HG02938 (cell line): ENCODE data around the gene VAT1L.

Experiments
- ATAC-seq: cut with Tn5 transposase; IDR thresholded peaks from one replicate; pipeline ENCODE4 v1.9.1; 2021; ENCODE audit warnings: mild to moderate bottlenecking, moderate library complexity; ENCODE audit not compliant: unreplicated experiment

VAT1L gene

DNA sequence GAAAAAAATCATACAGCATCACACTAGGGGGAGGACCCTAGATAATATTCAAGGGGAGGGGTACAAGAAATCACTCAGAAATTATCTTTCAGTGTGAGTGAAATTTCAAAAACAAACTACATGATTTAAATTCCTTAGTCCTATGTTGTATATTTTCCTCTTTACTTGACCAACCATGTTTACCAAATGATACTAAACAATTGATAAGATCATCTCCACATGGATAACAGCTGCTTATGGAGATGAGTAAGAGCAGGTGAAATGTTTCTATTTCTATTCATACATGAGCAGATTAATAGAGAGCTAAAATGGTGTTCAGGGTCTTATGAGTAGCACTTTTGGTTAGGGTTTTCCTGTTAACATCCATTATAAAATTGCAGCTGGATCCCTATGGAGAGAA, 7.3 kb upstream of the VAT1L start:
- no peak for ATAC-seq

GRCh38 chr16:77782694-77783093, 5.7 kb upstream of the VAT1L start:
- ATAC-seq = no peak

- no peak for ATAC-seq
Measured at GRCh38 chr16:77784441-77785372, 3.7 kb upstream of the VAT1L start.

- ATAC-seq = no peak
Measured at GRCh38 chr16:77785373-77785764, 3.0 kb upstream of the VAT1L start.

- no peak for ATAC-seq
Measured at GRCh38 chr16:77786186-77786847, 2.0 kb upstream of the VAT1L start.

- no peak for ATAC-seq
Measured at GRCh38 chr16:77787452-77787851, 912 bp upstream of the VAT1L start.

- no peak for ATAC-seq
Measured at GRCh38 chr16:77789085-77790008, 983 bp downstream of the VAT1L start.

DNA sequence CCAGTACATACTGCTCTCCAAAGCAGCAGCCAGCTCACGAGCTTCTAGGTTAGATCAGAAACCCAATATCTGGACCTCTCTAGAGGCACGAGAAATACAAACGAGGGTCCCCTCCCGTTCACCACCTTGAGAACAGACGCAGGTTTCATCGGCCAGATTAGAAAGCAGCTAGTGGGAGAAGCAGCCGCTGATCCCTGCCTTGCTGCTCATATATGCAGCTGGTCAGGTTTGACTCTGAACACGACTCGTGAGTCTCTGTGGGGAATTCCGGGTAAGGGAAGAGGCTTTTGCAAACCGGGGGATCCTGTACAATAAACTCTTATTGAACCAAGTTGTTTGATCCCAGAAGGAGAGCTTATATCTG, 1.6 kb downstream of the VAT1L start:
- ATAC-seq = no peak

- ATAC-seq = no peak
Measured at GRCh38 chr16:77790912-77791311, 2.5 kb downstream of the VAT1L start.

DNA sequence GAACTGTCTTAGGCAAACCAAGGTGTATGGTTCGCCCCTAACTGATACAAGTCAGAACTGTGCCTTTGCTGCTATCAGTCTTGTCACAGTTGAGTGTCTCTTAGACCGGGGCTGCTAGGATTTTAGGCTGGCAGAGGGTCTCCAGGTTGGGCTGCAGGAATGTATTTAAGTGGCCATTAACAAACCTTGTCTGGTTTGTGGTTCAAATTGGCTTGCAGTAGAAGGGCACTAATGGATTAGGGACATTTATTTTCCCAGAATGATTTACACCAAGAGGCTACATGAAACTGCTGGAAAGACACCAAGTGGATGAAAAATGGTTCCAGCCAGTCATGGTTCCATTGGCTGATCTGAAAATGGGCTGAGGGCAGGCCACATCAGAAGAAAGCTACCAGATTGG, 5.1 kb downstream of the VAT1L start:
- no peak for ATAC-seq

- ATAC-seq = no peak
Measured at GRCh38 chr16:77794586-77794985, 6.2 kb downstream of the VAT1L start.

DNA sequence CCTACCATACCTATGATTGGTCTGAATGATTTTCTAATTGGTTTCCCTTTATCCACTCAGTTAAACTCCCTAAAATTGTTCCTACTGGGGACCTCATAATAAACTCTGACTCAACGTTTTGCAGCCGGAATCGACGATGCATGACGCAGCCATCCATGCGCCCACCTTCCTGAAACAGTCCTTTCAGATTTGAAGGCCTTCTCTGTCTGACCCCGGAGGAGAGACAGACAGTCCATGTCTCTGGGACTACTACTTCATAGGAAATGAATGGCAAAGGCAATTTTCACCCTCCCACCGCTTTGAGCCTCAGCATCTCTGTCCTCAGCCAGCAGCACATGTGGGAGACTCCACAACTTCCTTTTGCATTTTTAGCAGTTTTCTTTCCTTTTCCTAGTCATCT, 13.5 kb downstream of the VAT1L start:
- no peak for ATAC-seq

DNA sequence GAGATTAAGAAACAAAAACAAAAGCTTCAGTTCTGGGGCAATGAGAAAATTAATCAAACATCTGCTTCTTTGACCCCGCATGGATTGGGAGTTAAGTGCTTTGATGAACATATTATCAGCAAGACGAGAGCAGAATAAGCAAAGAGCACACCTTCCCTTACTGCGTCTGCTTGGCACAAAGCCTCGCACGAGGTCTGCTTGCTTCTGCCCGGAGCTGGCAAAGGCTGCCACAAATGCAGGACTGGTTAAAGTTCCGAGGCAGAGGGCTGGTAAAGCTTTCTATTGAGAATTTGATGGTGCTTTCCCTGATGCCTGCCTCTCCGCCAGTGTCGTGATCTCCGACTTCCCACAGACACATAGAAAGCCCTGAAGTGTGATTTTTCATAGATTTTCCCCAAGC, 17.0 kb downstream of the VAT1L start:
- no peak for ATAC-seq

DNA sequence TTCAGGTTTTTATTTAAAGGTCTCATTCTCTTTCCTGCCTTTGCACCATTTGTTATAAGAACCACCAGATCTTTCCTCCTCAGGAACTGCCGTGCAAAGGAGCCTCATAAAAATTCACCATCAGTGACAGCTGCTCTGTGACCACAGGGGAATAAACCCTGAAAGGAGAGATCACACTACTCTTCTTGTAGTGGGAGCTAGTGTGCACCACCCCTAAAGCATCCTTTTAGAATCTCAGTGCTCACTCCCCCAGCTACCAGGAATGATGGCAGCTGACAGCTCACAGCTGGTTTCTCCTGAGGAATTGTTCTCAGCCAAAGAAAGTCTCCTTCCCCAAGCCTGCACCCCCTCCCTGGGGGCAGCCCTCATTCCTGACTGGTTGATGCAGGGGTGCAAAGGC, 18.7 kb downstream of the VAT1L start:
- ATAC-seq = no peak

DNA sequence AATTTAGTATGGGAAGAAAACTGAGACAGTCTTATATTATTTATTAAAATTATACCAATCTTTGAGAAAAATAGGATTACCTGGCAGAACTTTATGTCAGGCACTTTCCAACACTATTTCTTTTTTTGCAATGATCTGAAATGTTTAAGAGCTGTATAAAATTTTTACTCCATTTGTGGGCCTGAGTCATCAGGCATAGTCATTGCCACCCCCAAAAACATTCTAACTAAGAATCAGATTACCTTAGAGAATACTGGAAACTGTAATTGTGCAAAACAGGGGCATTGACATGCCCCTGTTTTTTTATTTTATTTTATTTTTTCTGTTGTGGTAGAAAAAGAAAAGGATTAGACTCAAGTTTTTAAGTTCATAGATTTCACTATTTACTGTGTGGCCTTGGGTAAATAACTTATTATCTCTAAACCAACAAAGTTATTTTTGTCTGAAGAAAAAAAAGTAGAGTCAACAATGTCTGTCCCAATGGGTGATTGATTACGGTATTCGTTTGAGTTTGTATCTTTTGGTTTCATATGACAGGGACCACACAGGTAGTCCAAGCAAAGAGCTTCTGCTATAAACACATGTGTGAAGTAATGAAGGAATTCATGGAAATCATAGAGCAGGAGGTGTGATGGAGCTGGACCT, 24.6 kb downstream of the VAT1L start:
- no peak for ATAC-seq

DNA sequence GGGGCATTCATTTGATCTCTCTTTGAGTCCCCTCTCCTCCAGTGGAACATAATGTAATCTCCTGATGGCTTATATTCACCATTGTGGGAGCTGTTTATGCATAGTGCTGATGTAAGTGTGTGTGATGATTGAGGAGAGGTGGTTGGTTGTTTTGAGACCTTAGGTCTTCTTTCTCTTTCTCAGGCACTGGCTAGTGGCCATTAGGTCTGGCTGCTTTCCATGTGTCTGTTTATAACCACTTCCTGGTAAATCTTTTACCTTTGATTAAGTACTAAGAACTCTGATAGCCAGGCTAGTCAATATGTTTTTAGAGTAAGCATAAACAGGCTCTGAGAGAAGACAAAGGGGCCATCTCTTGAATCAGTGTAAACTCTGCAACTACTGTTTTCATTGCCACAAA, 27.9 kb downstream of the VAT1L start:
- ATAC-seq = no peak

GRCh38 chr16:77820340-77820739, 32.0 kb downstream of the VAT1L start:
- no peak for ATAC-seq

GRCh38 chr16:77822661-77823060, 34.3 kb downstream of the VAT1L start:
- no peak for ATAC-seq

GRCh38 chr16:77823067-77823466, 34.7 kb downstream of the VAT1L start:
- no peak for ATAC-seq

GRCh38 chr16:77825196-77825595, 36.8 kb downstream of the VAT1L start:
- no peak for ATAC-seq

GRCh38 chr16:77827032-77827431, 38.7 kb downstream of the VAT1L start:
- ATAC-seq = no peak
